Endodermal cell (in vitro differentiated cells): ENCODE data around the gene NBAS. TPM values are rescaled to one million over a fixed set of nuclear protein-coding genes. Genes with fewer than 3 reads are reported as not detected.
"Not testable (repeated sequence)": the region's sequence is repeated elsewhere in the genome, so short reads cannot be mapped to it uniquely, and the experiment has no call there.

Source experiments
- DNase-seq: peaks from one replicate; pipeline ENCODE4 v3.0.0-alpha.2; 2017
- H3K27ac ChIP-seq: 2 replicates; pipeline ENCODE4 v1.5.1; 2013; ENCODE audit warnings: mild to moderate bottlenecking, low read depth, low read length, moderate library complexity
- H3K27me3 ChIP-seq: 2 replicates; pipeline ENCODE4 v1.6.1; 2013; ENCODE audit warnings: mild to moderate bottlenecking, low read length, moderate library complexity; ENCODE audit not compliant: insufficient read depth, control insufficient read depth, poor library complexity, severe bottlenecking
- H3K36me3 ChIP-seq: 2 replicates; pipeline ENCODE4 v1.7.0; 2013; ENCODE audit warnings: mild to moderate bottlenecking, low read length, moderate library complexity; ENCODE audit not compliant: control insufficient read depth, insufficient read depth
- H3K4me1 ChIP-seq: one replicate; pipeline ENCODE4 v1.7.0; 2013; ENCODE audit warnings: low read length; ENCODE audit not compliant: control insufficient read depth, insufficient read depth
- H3K4me3 ChIP-seq: 2 replicates; pipeline ENCODE4 v1.5.1; 2013; ENCODE audit warnings: mild to moderate bottlenecking, low read length, moderate library complexity
- H3K9ac ChIP-seq: 2 replicates; pipeline ENCODE4 v1.6.1; 2013; ENCODE audit warnings: mild to moderate bottlenecking, low read length, moderate library complexity; ENCODE audit not compliant: poor library complexity, severe bottlenecking; ENCODE audit errors: extremely low read depth
- H3K9me3 ChIP-seq: 2 replicates; pipeline ENCODE4 v1.6.1; 2013; ENCODE audit warnings: mild to moderate bottlenecking, low read length, moderate library complexity; ENCODE audit not compliant: control insufficient read depth
- H3K27ac Mint-ChIP-seq: 2 replicates; pipeline ENCODE4 v1.8.0; 2020; ENCODE audit warnings: mixed read lengths
- H3K27me3 Mint-ChIP-seq: 2 replicates; pipeline ENCODE4 v1.8.0; 2021; ENCODE audit warnings: mild to moderate bottlenecking, mixed read lengths; ENCODE audit not compliant: insufficient read depth
- H3K36me3 Mint-ChIP-seq: 2 replicates; pipeline ENCODE4 v1.8.0; 2020; ENCODE audit warnings: low read depth, mixed read lengths
- H3K4me1 Mint-ChIP-seq: 2 replicates; pipeline ENCODE4 v1.8.0; 2020; ENCODE audit warnings: mixed read lengths
- H3K4me3 Mint-ChIP-seq: 2 replicates; pipeline ENCODE4 v1.8.0; 2020; ENCODE audit warnings: mild to moderate bottlenecking, moderate library complexity, mixed read lengths
- H3K9me3 Mint-ChIP-seq: 2 replicates; pipeline ENCODE4 v1.8.0; 2020; ENCODE audit warnings: mild to moderate bottlenecking, mixed read lengths
- WGBS, 2 experiments: methylation state at CpG; one replicate each; pipeline versions ENCODE4 v1.1.5 to v1.1.7; 2013; ENCODE audit warnings: missing lambda C conversion rate in 2 of 2, mixed read lengths in 1 of 2; ENCODE audit not compliant: insufficient coverage in 1 of 2, insufficient read length in 1 of 2; 5-methylcytosine and 5-hydroxymethylcytosine counted together
- total RNA-seq, 2 donors: library from RNA; stranded (reverse); fragmentation: NEBNext Ultra II Directional in 1 of 2; extraction: Animal tissue kit (Norgen Biotek cat#: 25700) in 1 of 2; gene quantifications; 2 replicates in 1 of 2; 3 replicates in 1 of 2; pipeline ENCODE4 v1.2.1, GENCODE V29; 2021
- TF ChIP-seq, protein P1 (sequence below): fragments of 200-600 bp; sonication (generic); conservative IDR thresholded peaks from 2 replicates; pipeline ENCODE4 v1.5.0; 2021; ENCODE audit warnings: antibody characterized with exemption, mild to moderate bottlenecking

The NBAS gene
- total RNA-seq, 2 donors from 2014 or later, result 47.4 to 54.7 TPM

DNA sequence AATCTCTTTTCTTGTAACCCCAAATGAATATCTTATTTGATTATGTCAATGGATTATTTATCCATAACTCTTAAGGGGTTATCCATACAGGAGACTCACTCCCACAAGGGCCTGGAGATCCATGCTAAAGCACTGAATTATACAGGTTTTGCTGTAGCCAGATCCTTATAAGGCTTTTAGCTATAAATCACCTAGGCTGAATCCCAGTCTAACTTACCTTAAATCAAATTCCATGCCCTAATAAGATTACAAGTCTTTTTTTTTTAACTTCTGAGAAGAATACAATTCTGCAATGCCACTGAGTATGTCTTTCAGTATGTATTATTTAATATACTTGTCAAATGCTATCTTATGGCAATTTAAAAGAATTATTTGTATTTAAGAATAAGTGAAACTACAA is 340.5 kb downstream of the NBAS start:
- H3K4me3 ChIP-seq, result no peak overlapping the region
- Mint-ChIP-seq H3K27ac (no peak overlapping the region), H3K27me3 (no peaks in the 10 kb centered on the region), H3K4me1 (no peaks in the 10 kb centered on the region), H3K9me3 (peaks cover 4% of the 10 kb centered on the region), H3K4me3 (no peak overlapping the region), H3K36me3 (peaks cover 7% of the 10 kb centered on the region)
- no peak overlapping the region for H3K9ac ChIP-seq
- H3K4me1 ChIP-seq, result no peaks in the 10 kb centered on the region
- no peak for DNase-seq
- TF ChIP-seq, protein P1, sequence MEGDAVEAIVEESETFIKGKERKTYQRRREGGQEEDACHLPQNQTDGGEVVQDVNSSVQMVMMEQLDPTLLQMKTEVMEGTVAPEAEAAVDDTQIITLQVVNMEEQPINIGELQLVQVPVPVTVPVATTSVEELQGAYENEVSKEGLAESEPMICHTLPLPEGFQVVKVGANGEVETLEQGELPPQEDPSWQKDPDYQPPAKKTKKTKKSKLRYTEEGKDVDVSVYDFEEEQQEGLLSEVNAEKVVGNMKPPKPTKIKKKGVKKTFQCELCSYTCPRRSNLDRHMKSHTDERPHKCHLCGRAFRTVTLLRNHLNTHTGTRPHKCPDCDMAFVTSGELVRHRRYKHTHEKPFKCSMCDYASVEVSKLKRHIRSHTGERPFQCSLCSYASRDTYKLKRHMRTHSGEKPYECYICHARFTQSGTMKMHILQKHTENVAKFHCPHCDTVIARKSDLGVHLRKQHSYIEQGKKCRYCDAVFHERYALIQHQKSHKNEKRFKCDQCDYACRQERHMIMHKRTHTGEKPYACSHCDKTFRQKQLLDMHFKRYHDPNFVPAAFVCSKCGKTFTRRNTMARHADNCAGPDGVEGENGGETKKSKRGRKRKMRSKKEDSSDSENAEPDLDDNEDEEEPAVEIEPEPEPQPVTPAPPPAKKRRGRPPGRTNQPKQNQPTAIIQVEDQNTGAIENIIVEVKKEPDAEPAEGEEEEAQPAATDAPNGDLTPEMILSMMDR, result no peak
- H3K27me3 ChIP-seq, result no peaks in the 10 kb centered on the region
- H3K9me3 ChIP-seq, result peaks cover 5% of the 10 kb centered on the region
- H3K36me3 ChIP-seq, result peaks cover 5% of the 10 kb centered on the region
- H3K27ac ChIP-seq, result no peak overlapping the region

DNA sequence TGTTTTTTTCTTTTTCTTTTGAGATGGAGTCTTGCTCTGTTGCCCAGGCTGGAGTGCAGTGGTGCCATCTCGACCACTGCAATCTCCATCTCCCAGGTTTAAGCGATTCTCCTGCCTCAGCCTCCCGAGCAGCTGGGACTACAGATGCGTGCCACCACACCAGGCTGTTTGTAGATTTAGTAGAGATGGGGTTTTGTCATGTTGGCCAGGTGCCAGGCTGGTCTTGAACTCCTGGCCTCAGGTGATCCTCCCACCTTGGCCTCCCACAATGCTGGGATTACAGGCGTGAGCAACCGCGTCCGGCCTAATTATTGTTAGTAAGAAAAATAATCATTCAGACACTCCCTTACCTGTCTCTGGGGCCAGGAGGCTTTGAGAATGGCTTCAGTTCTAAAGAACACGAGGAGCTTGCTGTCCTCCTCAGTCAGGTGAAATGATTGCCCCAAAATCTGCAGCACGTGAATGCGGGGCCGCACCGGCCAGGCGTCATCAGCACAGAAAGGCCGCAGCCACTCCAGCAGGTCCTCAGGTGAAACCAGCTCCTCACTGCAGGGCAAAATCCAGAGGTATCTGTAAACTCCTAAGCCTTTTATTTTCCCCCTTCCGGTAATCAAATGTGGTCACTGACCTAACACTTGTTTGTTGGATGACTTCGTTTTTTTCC is 342.6 kb downstream of the NBAS start:
- TF ChIP-seq, protein P1, result no peak
- no peak for DNase-seq
- Mint-ChIP-seq H3K27me3 (no peaks in the 10 kb centered on the region), H3K4me1 (no peaks in the 10 kb centered on the region), H3K27ac (no peak overlapping the region), H3K9me3 (peaks cover 4% of the 10 kb centered on the region), H3K36me3 (peaks cover 7% of the 10 kb centered on the region), H3K4me3 (no peak overlapping the region)
- peaks cover 5% of the 10 kb centered on the region for H3K36me3 ChIP-seq
- no peak overlapping the region for H3K27ac ChIP-seq
- no peak overlapping the region for H3K9ac ChIP-seq
- 83 to 96% methylated on average over 12 to 17 of the region's 17 CpGs for WGBS, 2 experiments
- no peak overlapping the region for H3K4me3 ChIP-seq
- no peaks in the 10 kb centered on the region for H3K4me1 ChIP-seq
- H3K27me3 ChIP-seq, result no peaks in the 10 kb centered on the region
- H3K9me3 ChIP-seq, result peaks cover 5% of the 10 kb centered on the region

DNA sequence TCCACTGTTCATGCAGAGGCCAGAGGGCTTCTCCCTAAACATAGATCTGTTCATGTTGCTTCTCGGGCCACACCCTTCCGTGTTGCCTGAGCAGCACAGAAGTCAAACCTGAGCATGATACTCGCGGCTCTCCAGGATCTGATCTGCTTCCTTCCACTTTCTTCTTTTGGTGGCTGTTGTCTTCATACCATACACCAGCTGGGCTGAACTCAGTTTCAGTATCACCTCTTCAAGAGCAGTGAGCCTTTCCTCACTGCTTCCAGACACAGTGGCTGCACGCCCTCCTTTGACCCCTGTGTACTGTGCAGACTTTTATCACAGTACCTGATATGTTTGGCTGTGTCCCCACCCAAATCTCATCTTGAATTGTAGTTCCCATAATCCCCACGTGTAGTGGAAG is 348.9 kb downstream of the NBAS start:
- Histone ChIP-seq H3K4me3 (no peak overlapping the region), H3K27me3 (no peaks in the 10 kb centered on the region), H3K9ac (no peak overlapping the region), H3K36me3 (no peaks in the 10 kb centered on the region), H3K4me1 (no peaks in the 10 kb centered on the region), H3K9me3 (no peaks in the 10 kb centered on the region), H3K27ac (no peak overlapping the region)
- H3K9me3 Mint-ChIP-seq, result peaks cover 5% of the 10 kb centered on the region
- no peak overlapping the region for H3K27ac Mint-ChIP-seq
- no peaks in the 10 kb centered on the region for H3K27me3 Mint-ChIP-seq
- 83 to 91% methylated on average over 1 to 6 of the region's 6 CpGs for WGBS, 2 experiments
- no peak overlapping the region for H3K4me3 Mint-ChIP-seq
- TF ChIP-seq, protein P1, result no peak
- DNase-seq, result no peak
- H3K4me1 Mint-ChIP-seq, result no peaks in the 10 kb centered on the region
- peaks cover 19% of the 10 kb centered on the region for H3K36me3 Mint-ChIP-seq

DNA sequence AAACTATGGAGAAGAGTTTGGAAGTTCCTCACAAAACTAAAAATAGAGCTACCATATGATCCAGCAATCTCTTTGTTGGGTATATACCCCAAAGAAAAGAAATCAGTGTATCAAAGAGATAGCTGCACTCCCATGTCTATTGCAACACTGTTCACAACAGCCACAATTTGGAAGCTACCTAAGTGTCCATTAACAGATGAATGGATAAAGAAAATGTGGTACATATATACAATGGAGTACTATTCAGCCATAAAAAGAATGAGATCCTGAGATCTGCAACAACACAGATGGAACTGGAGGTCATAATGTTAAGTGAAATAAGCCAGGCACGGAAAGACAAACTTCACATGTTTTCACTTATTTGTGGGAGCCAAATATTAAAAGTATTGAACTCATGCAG is 350.6 kb downstream of the NBAS start:
- H3K4me3 ChIP-seq, H3K9ac ChIP-seq, H3K27me3 ChIP-seq, H3K9me3 Mint-ChIP-seq, H3K36me3 ChIP-seq, H3K4me1 ChIP-seq, H3K4me1 Mint-ChIP-seq, DNase-seq, H3K4me3 Mint-ChIP-seq, H3K27ac Mint-ChIP-seq, H3K27ac ChIP-seq, H3K27me3 Mint-ChIP-seq: not testable (repeated sequence)
- peaks cover 14% of the 10 kb centered on the region for H3K9me3 ChIP-seq
- WGBS, 2 experiments, result 94 to 100% methylated on average over 1 of the region's 1 CpG
- H3K36me3 Mint-ChIP-seq, result peaks cover 35% of the 10 kb centered on the region
